ENCODE results near the gene HLA-E.
"Not testable (repeated sequence)": the region's sequence is repeated elsewhere in the genome, so short reads cannot be mapped to it uniquely, and the experiment has no call there.

DNA sequence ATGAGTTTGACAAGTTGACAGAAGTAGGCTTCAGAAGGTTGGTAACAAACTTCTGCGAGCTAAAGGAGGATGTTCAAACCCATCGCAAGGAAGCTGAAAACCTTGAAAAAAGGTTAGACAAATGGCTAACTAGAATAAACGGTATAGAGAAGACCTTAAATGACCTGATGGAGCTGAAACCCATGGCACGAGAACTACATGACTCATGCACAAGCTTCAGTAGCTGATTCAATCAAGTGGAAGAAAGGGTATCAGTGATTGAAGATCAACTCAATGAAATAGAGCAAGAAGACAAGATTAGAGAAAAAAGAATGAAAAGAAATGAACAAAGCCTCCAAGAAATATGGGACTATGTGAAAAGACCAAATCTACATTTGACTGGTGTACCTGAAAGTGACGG lies 32.6 kb downstream of the HLA-E start:
- TF ChIP-seq, protein P1, sequence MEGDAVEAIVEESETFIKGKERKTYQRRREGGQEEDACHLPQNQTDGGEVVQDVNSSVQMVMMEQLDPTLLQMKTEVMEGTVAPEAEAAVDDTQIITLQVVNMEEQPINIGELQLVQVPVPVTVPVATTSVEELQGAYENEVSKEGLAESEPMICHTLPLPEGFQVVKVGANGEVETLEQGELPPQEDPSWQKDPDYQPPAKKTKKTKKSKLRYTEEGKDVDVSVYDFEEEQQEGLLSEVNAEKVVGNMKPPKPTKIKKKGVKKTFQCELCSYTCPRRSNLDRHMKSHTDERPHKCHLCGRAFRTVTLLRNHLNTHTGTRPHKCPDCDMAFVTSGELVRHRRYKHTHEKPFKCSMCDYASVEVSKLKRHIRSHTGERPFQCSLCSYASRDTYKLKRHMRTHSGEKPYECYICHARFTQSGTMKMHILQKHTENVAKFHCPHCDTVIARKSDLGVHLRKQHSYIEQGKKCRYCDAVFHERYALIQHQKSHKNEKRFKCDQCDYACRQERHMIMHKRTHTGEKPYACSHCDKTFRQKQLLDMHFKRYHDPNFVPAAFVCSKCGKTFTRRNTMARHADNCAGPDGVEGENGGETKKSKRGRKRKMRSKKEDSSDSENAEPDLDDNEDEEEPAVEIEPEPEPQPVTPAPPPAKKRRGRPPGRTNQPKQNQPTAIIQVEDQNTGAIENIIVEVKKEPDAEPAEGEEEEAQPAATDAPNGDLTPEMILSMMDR (conservative IDR thresholded peaks at IDR 0.05; ENCODE audit: low read depth, low read length): not testable (repeated sequence)
- not testable (repeated sequence) for TF ChIP-seq EZH2 (IDR thresholded peaks at IDR 0.05; ENCODE audit: borderline replicate concordance, low read depth, low read length, poor library complexity, severe bottlenecking)

Measured in A673 (cell line).